Middle frontal gyrus (tissue), 1 donor: ENCODE measurements around the gene TICAM1.

Experiments used
- DNase-seq: peaks from one replicate; pipeline ENCODE4 v3.0.0-alpha.2; 2015; ENCODE audit warnings: low spot score; ENCODE audit errors: extremely low spot score

The TICAM1 gene

GRCh38 chr19:4772566-4772965, 58.9 kb downstream of the TICAM1 start:
- DNase-seq = no peak

- DNase-seq = peak; percentile 57
Measured at GRCh38 chr19:4768934-4769777, 62.4 kb downstream of the TICAM1 start.
